Embryonic facial prominence (tissue), 1 donor: Measurements from ENCODE around the gene SYNE3.

ENCODE experiments used
- DNase-seq: peaks from one replicate; pipeline ENCODE4 v3.0.0-alpha.2; 2016; ENCODE audit errors: extremely low spot score

SYNE3 gene

DNA sequence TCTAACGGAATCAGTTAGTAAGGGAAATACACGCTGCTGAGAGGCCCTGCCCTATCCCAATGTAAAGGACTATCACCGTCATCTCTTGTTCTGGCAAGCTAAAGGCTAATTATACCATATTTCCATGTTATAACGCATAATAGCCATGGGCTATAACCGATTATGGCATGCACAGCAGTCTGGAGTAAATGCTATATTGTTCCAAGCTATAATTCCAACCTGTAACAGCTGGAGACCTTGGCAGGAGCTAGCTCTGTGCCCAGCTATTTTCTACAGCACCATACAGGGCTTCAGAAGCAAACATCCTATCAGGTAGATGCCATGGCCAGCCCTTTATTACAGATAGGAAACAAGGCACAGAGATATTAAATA is 26.3 kb downstream of the SYNE3 start:
- DNase-seq: no peak

DNA sequence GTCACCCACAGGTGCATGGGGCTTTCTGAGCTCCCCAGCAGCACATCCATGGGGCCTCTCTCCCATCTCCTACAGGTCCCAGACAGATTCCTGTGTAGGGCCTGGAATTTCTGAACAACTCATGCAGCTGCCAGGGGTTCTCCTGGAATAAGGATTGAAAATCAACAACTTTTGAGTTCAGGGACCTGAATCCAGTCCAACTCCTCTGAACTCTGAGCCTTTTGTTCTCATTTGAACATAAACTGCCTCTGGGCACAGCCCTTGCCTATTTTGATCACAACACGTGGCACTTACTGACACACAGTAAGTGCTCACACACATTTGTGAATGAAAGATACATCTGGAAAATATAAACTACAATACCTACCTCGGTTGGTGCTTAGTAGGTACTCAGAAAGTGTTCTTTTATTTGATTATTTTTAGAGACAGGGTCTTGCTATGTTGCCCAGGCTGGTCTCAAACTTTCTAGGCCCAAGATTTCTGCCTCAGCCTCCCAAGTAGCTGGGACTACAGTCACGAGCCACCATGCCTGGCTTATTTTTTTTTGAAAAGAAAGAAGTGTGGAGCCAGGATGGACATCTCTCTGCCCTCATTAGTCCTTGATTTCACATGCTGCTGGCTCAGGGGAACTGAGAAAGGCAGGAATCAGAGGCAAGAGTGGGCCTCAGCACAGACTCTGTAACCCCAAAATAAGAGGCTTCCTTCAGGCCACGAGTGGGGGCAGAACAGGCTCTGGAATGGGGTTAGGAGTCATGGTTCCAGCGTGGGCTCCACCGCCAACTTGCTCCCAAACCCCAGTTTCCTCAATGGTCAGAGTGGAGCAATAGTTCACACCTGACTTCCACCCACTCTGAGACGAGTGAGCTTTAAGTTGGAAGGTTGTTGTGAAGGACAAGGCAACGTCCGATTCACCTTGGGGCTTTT is 27.0 kb downstream of the SYNE3 start:
- no peak for DNase-seq

DNA sequence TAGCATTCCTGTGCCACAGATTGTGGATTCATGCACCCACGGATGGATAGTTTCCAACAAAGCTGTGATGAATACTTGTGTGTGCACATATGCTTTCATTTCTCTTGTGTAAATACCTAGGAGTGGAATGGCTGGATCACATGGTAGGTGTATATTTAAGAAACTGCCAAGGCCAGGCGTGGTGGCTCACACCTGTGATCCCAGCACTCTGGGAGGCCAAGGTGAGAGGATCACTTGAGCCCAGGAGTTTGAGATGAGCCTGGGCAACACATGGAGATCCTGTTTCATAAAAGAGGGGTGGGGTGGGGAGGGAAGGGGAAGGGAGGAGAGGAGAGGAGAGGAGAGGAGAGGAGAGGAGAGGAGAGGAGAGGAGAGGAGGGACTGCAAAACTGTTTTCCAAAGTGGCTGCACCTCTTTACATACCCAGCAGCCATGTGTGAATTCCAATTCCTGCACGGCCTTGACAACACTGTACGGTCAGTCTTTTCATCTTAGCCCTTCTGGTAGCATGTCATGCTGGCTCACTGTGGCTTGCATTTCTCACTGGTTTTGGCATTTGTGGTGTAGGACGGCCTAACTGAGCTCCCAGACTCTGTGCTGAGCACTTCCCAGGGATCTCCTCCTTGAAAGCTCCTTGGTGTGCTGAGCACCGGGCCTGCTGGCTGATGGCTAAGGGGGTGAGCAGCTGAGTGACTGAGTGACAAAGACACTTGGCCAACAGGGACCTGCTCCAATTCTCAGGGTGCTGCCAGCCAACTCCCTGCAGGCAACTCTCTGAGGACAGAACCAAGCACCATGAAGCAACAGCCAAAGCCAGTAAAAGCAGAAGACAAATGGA is 27.9 kb downstream of the SYNE3 start:
- no peak for DNase-seq

DNA sequence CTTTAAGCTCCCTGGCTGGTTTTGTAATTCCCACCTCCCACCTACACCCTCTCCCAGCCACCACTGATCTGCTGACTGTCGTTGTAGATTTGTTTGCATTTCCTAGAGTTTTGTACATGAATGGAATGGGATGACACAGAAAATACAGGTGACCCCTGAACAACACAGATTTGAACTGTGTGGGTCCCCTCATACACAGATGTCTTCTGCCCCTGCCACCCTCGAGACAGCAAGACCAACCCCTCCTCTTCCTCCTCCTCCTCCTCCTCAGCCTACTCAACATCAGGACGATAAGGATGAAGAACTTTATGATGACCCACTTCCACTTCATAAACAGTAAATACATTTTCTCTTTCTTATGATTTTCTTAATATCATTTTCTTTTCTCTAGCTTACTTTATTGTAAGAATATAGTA is 28.8 kb downstream of the SYNE3 start:
- DNase-seq: no peak

DNA sequence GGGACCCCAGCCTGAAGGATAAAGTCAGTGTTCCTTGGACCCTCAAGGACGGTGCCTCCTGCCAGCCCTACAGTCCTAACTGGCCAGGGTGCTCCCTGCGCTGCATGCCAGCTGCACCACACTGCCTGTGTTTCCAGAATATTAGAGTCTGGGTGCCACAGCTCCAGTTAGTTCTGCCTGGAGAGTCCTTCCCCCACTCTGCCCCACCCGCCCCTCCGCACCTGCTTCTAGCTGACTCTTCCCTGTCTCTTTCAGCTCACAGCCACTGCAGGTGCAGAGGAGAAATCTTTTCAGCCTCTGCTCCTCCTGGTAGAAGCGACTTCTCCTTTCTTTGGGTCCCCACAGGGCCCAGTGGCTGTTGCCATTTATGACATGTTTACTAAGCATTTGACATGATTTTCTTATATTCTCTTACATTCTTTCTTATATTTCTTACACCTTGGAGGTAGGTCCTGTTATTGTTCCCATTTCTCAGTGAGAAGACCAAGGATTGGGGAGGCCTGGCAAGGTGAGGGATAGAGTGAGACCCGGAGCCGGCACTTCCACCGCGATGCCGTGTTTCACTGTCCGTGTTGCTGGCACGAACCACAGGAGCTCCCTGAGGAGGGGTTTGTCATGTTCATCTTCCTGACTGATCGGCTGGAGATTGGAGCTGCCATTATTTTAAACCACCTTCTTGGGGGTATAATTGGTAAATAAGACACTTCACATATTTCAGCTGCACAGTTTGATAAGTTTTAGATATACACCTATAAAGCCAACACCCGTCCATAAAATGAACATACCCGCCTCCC is 29.4 kb downstream of the SYNE3 start:
- no peak for DNase-seq

DNA sequence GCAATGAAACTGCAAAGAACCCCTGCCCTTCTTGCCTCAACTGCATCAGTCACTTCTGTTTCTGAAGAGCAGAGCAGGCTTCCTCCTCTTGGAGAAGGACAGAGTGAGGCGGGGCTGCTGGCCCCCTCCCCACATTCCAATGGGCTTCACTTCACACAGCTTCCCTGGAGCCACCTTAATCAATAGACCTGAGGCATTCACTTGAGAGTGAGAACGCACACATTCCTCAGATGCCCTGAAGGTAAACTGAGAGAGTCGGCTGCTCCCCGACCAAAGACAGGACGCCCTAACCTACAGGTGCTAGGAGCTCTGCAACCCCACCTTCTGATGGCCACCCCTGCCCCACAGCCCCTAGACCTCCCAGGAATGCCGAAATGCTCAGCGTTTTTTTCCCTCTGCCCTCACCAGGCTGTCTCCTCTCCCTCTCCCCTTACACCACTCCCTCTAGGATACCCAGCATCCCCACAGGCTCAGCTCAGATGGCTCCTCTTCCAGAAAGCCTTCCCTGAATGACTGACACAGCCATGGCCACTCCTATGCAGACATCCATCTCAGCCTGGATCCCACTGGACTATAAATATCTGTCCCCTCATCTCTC is 31.1 kb downstream of the SYNE3 start:
- no peak for DNase-seq

DNA sequence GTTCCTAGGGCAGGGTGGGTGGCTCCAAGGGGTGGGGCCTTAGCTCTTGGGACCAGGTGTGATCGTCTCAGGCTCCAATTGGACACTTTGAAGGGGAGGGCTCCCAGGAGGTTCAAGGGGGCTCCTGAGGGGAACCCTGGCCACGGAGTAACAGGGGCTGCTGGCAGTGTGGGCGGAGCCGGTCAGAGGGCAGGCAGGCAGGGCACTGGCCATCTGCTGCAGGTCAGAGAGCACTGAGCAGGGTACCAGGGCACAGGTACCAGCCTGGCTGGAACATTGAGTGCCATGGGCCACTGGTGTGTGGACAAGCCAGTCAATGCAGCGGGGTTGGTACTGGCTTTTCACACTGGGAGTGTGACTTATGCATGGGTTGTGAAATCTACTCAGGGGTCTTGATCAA is 32.2 kb downstream of the SYNE3 start:
- DNase-seq: no peak

DNA sequence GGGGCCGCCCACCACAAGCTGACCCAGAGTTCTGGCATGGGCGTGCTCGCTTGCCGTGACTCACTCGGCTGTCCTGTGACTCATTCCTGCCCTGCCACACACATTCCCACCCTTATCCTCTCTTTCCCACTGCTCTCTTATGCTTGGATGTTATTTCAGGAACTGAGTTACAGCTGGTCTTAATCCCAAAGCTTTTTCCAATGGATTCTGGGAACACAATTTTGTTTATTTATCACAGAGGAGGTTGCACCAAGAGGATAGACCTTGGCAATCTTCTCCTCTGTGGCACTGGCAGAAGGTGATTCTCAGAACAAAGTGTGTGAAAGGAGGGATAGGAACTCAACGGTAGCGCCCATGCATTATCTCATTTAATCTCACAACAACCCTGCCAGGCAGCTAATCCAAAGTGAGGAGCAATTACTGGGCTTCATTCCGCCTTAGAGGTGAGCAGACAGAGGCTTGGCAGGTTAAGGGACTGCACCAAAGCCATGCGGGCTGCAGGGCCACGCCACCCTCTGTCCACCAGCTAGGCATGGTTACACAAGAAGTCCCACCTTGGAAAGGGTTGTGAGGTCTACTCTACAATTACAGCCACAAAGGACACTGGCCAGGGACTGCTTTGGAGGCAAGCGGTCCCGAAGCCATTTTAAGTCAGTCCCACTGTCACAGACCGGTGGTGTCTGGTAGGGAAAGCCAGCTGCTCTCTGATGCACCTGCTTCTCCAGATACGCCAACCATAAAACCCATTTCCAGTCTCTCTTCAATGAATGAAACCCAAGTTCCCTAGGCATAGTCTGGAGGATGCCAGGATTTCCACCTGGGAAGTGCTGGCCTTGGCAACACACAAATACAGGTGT is 32.9 kb downstream of the SYNE3 start:
- DNase-seq: no peak

DNA sequence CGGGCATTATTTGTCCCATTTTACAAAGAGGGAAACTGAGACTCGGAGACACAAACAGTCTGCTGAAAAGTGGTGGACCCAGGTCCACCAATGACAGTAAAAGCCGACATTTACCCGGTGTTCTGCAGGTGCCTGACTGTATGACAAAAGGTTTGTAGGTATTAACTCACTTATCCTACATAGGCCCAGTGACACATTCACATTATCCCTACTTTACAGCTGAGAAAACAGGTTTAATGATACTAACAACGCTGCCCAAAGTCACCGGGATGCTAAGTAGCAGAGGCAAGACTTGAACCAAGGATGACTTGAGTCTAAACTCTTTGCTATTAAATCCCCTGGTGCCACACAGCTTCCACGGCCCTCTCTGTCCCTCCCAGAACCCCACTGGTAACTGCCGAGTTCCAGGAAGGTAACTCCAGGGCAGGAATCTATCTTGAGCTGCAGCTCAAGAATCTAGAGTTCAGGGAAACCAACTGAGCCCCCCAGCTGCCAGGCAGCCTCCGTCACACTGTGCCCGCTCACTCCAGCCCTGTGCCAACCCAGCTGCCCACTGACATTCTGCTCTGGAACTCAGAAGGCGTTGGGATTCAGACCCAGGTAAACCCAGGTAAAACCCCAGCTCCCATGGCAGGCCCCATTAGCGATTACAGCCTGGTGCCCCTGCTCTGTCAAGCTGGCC is 33.7 kb downstream of the SYNE3 start:
- DNase-seq: no peak

DNA sequence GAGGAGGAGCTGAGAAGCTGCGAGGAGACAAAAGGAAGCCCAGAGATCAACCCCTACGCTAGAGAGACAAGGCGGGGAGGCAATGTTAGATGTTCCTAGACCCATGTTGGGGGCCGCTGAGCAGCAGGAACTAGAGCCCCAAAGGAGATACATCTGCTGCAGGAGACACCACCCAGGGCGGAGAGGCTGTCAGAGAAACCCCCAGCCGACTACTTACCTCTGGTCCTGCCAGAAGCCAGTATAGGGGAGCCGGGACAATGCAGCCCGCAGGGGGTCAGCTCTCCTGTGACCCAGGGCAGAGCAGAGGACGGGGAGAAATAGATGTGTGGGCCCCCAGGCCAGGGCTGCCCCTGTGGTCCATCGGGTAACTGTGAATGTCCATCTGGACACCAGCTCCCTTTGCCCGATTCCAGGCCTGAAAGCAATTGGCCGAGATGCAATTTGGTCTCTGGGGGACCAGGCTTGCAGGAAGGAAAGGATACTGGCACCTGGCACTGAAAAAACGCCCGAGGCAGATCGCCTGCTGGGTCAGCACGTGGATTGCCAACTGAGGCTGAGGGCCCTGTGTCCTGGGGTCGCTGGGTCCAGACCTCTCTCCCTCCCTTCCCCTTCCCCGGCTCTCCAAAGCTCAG is 34.9 kb downstream of the SYNE3 start:
- DNase-seq: no peak

DNA sequence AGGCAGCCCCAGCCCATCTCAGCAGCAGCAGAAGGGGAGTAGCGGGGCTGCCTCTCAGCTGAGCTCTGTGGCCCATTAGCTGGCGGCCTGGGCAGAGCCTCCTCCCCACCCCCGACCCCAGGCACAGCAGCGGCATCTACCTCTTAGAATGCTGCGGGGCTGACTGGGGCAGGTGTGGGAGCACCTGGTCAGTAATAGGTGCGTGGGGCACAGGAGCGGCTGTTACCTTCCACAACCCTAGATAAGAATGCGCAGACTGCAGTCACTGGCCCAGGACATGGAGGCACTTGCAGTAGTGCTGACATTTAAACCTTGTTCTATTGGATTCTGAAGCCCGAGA is 35.6 kb downstream of the SYNE3 start:
- DNase-seq: no peak

DNA sequence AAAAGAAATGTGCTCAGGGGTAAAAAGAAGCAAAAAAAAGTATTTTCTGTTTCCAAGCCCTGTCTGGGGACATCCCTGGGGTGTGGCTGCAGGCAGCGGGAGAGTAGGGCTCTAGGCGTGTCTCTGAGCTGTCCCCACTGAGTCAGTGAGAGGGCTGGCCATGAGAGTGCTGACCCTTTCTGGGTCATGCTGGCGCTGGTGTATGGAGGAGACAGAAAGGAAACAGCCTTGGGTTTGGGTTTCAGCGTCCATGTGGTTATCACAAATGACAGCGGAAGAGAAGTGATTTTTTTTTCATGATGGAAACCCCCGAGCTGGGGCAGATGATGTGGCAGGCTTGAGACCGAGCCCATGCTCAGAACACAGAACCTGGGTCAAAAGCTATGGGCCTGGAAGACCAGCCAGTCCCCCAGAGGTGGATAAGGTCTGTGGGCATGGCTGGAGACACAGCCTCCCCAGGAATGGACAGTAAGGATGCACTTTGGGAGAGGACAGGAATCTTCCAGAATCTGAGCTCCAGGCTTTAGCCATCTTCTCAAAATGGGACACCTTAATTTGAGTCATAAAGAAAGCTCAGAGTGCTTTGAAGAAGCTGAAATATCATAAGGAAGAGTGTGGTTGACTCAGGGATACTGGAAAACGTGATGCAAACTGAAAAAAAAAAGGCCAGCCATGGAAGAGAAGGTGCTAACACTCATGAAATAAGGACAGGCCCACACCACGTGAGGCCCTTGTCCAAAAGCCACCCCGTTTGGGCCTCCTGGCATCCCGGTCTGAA is 36.2 kb downstream of the SYNE3 start:
- DNase-seq: no peak

DNA sequence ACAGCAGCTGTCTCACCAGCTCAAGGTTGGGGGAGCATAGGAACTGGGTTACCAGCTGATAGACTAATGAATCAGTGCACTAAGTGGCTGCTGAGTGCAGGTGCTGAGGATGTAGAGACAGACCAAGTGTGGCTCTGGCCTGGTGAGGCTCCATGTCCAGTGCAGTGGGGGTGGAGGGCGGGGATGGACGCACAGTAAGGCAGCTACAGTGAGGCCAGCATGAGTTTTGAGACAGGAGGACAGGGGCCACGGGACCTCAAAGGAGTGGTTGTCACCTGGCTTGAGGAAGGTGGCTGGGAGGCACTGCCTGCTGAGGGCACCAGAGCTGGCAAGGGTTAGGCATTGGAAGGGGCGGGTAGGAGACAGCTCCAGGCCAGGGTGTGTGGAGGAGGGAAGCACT is 37.0 kb downstream of the SYNE3 start:
- DNase-seq: no peak

DNA sequence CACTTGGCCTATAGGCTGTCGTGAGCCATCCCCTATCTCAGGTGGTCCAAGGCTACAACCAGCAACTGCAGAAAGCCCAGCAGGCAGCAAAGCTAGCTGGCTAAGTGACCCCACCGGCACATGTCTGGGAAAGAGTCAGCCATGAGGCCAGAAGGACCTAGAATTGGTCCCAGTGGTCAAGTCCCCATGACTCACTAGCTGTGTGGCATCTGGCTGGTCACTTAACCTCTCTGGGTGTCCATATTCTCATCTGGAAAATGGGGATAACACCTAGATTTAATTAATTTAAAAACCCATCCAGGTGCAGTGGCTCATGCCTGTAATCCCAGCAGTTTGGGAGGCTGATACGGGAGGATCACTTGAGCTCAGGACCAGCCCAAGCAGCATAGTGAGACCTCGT is 37.6 kb downstream of the SYNE3 start:
- DNase-seq: no peak

DNA sequence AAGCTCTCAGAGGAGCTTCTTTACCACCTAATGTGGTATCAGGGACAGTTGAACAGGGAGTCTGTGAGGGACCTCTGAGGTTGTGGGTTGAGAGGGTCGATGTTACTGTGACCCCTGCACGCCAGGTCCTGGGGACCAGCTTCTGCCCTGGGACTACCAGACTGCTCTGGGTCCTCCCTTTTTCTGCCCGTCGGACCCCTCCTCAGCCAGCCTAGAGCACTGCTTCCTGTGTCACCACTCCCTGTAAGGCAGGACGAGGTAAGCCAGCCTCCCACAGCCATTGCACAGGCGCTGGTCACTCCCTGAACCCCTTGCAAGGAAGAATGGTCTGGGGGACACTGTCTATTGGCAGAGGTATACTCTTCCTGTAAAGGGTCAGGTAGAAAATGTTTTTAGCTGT is 38.1 kb downstream of the SYNE3 start:
- DNase-seq: no peak

DNA sequence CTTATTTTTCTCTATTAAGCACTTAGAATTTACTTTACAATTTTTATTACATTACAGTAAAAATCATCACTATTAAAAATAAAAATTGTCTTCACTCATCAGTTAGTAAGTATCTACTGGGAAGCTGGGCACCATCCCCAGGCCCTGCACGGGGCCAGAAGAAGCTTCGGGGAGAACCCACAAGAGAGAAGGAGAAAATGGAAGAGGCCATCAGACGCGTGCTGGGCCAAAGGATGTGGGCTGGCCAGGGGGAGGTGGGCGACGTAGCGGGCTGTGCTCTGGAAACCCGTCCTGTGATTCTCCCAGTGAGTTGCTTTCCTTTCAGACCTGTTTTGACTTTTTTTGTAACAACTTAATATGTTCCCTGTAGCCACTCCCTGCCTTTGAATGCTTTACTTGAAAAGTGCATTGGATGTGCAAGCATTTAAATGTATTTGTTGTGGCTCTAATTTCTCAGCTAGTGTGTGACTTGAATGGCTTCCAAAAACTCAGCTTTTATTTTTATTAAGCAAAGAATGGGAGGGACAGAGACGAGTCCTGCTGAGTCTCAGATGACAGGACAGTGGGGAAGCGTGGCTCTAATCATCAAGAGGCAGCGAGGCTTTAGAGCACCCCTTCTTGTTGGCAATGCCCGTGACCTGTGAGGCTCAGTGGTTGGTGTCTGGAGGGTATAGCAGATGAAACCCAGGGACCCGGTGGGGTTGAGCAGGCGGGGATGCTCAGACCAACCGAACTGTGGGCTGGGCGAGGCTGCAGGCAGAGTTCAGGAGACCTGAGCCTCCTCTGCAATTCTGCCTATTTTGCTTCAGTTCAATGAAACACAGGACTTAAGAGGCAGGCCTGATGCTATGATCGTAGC is 38.8 kb downstream of the SYNE3 start:
- no peak for DNase-seq

DNA sequence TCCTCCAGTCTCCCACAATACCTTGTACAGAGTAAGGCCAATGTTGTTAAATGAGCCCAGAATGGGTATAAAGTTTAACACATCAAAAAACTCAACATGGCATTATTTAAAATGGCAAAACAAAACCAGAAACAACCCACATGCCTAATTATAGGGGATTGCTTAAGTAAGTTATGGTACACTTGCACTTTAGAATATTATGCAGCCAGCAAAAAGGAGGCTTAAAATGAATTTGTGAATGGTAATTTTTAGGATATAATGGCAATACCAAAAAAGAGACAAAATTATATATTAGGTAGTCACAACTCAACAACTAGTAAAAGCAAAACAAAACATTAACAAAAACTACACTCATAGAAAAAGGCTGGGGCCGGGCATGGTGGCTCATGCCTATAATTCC is 39.7 kb downstream of the SYNE3 start:
- DNase-seq: no peak
